ENCODE measurements around the gene ZFP14.
"Not testable (repeated sequence)": the region's sequence is repeated elsewhere in the genome, so short reads cannot be mapped to it uniquely, and the experiment has no call there.

Gene ZFP14

DNA sequence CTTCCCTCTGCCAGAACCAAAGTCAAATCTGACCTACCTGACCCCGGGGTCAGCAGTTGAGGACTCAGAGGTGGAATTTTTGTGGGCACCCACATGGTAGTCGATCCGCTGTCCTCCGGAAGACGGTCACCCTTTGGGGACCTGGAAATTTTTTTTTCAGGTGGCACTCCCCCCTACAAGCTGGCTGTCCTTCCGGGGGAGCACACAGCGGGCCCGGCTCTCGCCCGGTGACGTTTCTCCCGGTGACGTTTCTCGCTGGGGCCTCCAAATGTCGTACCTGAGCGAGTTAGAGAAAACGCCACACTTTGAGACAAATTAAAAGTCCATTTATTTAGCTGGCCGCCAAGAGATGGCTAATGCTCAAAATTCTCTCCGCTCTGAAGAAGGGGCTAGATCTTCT is 48.8 kb downstream of the ZFP14 start:
- DNase-seq: no peak

DNA sequence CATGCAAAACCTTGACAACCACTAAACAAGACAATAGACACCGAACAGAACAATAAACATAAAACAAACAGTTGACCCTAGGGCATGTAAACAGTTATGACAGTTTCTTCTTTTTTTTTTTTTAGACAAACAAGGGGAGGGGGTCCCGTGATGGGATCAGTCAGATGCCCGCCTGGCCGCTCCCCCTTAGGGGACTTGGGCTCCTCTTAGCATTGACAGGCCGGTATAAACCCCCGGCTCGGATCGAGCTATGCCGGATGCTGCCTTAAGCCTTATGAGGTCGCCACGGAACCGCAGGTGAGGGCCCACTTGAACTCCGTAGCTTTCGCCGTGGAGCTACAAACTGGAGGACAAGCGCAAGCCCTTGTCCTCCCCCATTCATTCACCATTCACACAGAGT is 49.5 kb downstream of the ZFP14 start:
- not testable (repeated sequence) for DNase-seq

DNA sequence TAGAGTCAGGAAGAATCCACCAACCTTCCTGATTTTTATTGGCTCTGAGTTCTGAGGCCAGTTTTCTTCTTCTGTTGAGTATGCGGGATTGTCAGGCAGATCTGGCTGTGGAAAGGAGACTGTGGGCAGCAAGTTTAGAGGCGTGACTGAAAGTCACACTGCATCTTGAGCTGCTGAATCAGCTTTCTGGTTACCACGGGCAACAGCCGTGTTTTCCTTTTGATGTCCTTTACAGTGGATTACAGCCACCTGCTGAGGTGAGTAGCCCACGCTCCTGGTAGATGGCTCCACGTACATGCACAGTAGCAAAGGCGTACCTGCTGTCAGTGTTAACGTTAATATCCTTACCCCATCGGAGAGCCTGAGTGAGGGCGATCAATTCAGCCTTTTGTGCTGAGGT is 52.4 kb downstream of the ZFP14 start:
- peak; percentile 41 for DNase-seq

DNA sequence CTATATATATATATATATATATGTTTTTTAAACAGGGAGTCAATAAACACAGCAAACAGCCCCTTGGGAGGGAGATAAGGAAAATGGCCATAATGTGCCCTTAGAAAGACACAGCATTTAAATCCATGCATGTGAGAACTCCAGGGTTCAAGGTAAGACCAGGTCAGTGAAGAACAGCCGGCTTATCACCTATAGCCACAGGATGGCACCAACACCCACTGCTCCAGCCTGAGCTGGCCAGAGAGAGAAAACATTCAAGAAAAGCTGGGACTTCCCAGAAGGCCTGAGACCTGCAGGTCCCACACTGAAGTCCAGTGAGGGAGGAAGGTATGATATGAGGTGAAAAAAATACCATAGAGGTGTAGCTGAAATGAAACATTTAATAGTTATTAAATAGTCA is 63.8 kb downstream of the ZFP14 start:
- not testable (repeated sequence) for DNase-seq

DNA sequence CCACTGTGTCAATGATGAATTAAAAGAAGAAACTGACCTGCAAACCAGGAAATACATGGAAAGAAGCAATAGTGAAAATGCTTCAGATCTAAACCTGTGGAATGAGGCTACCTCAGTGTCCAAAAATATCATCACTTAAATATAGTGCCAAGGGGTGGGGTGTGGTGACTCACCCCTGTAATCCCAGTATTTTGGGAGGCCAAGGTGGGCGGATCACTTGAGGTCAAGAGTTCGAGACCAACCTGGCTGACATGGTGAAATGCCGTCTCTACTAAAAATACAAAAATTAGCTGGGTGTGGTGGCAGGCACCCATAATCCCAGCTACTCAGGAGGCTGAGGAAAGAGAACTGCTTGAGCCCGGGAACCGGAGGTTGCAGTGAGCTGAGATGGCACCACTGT is 64.9 kb downstream of the ZFP14 start:
- DNase-seq: not testable (repeated sequence)

DNA sequence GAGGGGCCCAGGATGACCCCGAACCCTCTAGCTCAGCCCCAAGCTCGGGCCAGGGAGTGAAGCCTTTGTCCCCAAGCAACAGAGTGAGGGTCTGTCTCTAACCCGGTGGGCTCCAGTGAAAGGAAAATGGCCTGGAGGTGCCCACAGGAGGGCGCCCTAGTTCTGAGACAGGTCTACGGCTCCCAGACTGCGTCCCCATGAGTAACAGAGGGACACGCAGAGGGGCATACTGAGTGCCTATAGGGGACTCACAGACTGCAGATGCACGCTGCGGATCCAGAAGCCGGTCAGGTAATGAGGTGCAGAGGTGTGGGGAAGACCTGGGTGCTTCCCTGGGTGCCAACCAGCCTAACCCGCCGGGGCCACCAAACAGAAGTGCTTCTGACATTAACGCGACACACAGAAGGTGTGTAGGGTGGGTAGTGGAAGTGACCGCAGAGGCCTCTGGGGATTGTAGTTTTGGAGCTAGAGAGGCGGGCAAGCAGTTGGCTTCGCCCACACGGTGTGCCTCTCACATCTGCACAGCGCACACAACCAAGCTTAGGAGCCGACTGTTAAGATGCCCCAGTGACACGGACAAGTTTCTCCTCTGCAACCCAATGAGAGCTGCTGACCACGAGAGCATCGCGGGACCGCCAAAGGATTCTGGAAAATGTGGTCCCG is 67.8 kb downstream of the ZFP14 start:
- DNase-seq: not testable (repeated sequence)

DNA sequence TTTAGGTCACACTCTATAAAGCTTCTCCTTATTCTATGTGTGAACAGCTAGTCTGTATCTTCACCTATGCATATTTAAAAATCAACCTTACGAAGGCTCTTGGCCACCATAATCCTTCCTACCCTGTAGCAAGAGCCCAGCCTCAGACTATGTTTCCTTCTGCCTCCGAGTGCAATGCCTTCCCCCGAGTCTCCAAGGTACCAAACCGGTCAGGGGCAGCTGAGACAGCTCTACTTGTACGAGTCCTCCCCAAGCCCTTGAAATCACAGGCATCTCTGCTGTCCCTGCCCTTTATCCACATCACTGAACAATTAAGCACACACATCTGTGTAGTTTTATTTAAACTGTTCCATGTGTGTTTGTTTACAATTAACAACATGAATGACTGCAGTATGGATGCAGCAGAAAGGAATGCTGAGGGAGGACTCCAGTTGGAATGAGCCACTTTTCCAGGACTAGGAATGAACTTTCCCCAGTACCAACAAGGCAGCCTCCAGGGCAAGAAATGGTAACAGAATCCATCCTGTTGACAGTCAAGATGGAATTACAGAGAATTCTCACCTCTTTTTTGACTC is 68.5 kb downstream of the ZFP14 start:
- not testable (repeated sequence) for DNase-seq

DNA sequence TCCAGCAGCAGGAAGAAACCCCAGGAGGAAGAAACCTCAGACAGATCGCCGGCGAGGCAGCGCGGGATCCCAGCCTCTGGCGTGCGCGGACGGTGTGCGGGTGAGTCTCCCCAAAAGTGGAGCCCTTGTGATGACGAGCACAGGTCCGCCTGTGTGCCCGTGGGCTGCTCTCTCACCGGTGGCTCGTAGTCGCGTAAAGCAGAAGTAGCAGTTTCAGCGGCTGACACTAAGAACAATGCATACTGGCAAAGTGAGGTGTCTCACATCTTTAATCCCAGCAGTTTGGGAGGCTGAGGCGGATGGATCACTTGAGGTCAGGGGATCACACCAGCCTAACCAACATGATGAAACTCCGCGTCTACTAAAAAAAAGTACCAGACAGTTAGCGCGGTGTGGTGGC is 69.2 kb downstream of the ZFP14 start:
- not testable (repeated sequence) for DNase-seq

DNA sequence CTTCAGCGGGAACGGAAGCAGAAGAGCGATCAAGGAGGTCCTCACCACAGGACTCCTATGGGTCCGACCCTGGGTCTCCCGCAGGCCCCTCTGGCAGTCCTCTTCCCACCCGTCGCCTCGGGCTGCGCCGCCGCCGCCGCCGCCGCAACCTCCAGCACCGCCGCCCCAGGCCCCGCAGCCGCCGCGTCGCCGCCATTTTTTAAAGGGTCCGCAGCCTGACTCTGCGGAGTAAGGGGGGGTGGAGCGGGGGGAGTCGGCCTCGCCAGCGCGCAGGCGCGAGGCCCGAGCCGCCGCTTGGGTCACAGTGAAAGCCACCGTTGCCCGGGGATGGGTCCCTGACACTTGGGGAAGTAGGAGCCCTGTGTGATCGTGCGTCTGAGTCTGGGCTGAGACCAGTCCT is 69.7 kb downstream of the ZFP14 start:
- DNase-seq: not testable (repeated sequence)

DNA sequence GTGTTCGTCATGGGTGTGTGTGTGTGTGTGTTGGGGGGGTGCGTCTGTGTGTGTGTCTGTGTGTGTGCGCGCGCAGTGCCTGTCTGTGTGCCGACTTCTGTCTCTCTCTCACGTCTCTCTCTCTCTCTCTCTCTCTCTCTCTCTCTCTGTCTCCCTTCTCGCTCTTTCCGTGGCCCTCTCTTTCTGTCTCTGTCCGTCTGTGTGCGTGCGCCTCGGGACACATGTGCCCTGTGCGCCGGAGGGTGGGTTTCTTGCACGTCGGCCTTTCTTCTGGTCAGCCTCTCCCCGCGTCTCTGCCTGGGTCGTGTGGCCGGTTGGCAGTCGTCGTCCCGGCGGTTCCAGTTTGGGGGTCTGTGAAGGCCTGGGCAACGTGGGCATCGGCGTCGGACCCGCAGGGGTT is 86.7 kb downstream of the ZFP14 start:
- not testable (repeated sequence) for DNase-seq

Measured in NCI-H1105 treated with DMSO at 0.1 percent for 48 hours (cell line).